ENCODE measurements around the gene CACNG1.

The CACNG1 gene

GRCh38 chr17:67052720-67053437 is 8.5 kb downstream of the CACNG1 start:
- no peak for DNase-seq

GRCh38 chr17:67053438-67054000 is 9.2 kb downstream of the CACNG1 start:
- no peak for DNase-seq

GRCh38 chr17:67054011-67054591 is 9.7 kb downstream of the CACNG1 start:
- DNase-seq, result no peak

GRCh38 chr17:67054608-67055007 is 10.3 kb downstream of the CACNG1 start:
- DNase-seq, result no peak

GRCh38 chr17:67055041-67055443 is 10.7 kb downstream of the CACNG1 start:
- DNase-seq, result no peak

GRCh38 chr17:67055811-67056745 is 11.7 kb downstream of the CACNG1 start:
- DNase-seq, result no peak

- no peak for DNase-seq
Measured at GRCh38 chr17:67056746-67057490, 12.6 kb downstream of the CACNG1 start.

GRCh38 chr17:67058036-67058435 is 13.7 kb downstream of the CACNG1 start:
- DNase-seq, result no peak

GRCh38 chr17:67059372-67059771 is 15.0 kb downstream of the CACNG1 start:
- DNase-seq, result no peak

GRCh38 chr17:67063141-67063540 is 18.8 kb downstream of the CACNG1 start:
- DNase-seq, result no peak

GRCh38 chr17:67066717-67067116 is 22.4 kb downstream of the CACNG1 start:
- DNase-seq, result no peak

- no peak for DNase-seq
Measured at GRCh38 chr17:67067571-67068482, 23.5 kb downstream of the CACNG1 start.

- no peak for DNase-seq
Measured at GRCh38 chr17:67068999-67069398, 24.6 kb downstream of the CACNG1 start.

GRCh38 chr17:67069603-67070136 is 25.3 kb downstream of the CACNG1 start:
- DNase-seq, result no peak

GRCh38 chr17:67071595-67071994 is 27.2 kb downstream of the CACNG1 start:
- no peak for DNase-seq

GRCh38 chr17:67072885-67073284 is 28.5 kb downstream of the CACNG1 start:
- no peak for DNase-seq

- DNase-seq, result no peak
Measured at GRCh38 chr17:67074781-67075180, 30.4 kb downstream of the CACNG1 start.

GRCh38 chr17:67076290-67076689 is 31.9 kb downstream of the CACNG1 start:
- no peak for DNase-seq

GRCh38 chr17:67078292-67078691 is 33.9 kb downstream of the CACNG1 start:
- DNase-seq, result no peak

- no peak for DNase-seq
Measured at GRCh38 chr17:67079491-67079890, 35.1 kb downstream of the CACNG1 start.

GRCh38 chr17:67080804-67081203 is 36.5 kb downstream of the CACNG1 start:
- DNase-seq, result no peak
